ENCODE results near the gene IGF2BP3.

IGF2BP3 gene

DNA sequence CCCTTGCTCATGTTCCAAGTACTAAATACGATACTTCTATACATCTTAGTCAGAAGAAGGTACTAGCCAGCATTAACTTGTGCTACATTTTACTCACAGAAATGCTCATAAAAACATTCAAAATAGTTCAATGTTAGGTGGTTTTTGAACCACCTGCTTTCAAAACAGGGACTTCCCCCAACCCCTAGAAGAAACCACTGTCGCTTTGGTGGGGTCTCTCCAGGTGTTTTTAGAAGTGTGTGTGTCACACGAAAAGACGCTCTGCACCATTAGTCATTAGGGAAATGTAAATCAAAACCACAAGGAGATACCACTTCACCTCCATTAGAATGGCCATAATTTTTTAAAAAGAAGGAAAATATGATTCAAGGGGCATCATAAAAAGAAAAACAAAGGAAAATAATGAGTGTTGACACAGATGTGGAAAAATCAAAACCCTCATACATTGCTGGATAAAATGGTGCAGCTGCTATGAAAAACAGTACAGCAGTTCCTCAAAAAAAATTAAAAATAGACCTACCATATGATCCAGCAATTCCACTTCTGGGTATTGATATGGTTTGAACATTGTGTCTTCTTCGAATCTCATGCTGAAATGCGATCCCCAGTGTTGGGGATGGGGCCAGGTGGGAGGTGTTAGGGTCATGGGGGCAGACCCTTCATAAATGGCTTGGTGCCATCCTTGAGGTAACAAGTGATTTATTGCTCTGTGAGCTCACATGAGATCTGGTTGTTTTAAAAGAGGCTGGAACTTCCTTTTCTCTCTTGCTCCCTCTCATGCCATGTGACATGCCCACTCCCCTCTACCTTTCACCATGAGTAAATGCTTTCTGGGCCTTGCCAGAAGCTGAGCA, 96.9 kb downstream of the IGF2BP3 start:
- DNase-seq (ENCODE audit: low spot score) = no peak

DNA sequence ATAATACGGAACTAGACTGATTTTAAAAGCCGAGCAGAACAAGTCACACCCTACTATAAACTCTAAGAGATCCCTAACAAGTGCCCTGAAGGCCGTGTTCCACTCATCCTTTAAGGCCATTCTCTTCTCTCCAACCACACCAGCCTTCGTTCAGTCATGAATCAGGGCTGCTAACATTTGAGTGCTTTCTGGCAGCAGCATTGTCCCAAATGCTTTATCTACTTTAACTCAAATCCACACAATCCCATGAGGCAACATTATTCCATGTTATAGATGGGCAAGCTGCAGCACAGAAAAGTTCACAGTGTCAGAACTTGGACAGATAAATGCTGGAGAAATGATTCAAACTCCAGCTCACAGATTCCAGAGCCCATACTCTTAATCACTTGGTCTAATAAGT, 97.7 kb downstream of the IGF2BP3 start:
- no peak for DNase-seq (ENCODE audit: low spot score)

DNA sequence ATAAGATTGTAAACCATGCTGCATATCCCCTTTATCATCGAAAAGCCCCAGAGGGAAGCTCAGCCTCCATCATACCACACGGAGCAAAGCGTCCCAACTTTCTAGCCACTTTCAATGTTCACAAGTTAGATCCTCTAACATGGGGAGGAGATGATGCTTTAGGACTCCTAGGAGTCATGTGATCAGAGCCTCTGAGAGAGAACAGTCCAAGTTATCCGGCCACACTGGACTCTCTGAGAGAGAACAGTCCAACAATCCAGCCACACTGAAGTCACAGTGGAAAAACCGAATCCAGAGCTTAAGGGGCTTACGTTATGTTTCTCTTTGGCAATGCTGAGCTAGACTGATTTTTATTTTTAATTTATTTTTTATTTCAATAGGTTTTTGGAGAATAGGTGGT, 98.6 kb downstream of the IGF2BP3 start:
- no peak for DNase-seq (ENCODE audit: low spot score)

DNA sequence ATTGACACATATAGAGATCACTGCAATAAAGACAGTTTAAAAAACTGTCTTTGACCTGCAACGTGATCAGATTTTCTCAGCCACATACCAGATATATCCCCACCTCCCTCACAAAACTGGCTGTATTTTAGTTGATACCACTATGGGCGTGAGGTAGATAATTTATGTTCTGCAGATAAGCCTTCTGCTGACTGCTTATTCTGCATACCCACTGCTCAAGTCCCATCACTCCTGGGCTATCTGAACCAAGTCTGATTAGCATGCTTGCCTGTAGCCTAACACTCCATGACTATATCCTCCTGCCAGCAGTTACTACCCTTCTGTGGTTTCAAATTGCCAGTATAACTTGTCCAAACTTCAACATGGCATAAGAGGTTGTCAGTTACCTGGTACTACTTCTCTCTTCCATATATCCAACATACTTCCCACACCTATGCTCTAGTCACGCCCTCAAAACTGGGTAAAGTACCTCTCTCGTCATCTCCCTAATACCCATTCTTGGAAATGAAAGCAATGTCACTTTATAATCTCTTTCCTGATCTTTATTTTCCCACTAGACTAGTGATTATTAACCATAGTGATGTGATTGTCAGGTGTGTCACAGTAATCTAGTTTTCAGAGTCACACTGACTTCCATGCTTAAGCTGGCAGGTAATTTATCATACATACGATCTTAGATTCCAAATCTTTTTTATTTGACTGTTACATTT, 100.4 kb downstream of the IGF2BP3 start:
- no peak for DNase-seq (ENCODE audit: low spot score)

DNA sequence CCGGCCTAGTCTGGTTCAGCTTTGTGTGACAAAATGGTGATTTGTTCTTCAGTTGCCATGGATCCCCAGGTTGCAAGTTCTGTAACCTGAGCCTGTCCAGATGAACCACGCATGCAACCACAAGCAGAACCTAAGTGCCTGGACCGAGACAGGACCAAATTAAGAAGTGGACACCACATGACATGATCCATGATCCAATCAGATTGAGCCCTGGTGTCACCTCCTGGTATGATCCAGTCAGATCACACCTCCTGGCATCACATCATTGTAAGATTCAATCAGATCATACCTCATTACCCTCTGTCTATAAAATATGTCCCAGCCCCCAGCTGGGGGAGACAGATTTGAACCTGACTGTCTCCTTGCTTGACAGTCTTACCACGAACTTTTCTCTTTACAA, 101.2 kb downstream of the IGF2BP3 start:
- DNase-seq (ENCODE audit: low spot score) = no peak

DNA sequence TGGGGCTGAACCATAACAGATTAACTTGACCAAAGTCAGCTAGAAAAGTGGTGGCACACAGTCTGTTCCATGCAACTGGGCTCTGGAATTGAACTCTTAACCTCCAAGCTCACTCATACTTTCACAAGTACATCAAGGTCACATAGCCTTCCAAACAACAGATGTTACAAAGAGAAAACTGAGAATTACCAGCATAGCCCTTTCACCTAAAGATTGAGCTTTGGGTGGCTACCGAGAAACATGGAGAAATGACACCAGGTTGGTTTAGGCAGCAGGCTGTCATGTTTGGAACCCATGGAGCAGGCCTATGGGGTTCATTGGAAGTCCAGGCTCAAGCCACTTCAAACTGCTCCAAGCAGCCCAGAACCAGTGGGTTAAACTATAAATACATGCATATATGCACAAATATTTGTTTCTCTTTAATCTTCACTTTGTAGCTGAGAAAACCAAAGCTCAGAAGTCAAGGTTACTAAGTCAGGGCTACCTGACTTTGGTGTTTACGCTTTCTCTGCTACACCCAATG, 112.1 kb downstream of the IGF2BP3 start:
- no peak for DNase-seq (ENCODE audit: low spot score)

DNA sequence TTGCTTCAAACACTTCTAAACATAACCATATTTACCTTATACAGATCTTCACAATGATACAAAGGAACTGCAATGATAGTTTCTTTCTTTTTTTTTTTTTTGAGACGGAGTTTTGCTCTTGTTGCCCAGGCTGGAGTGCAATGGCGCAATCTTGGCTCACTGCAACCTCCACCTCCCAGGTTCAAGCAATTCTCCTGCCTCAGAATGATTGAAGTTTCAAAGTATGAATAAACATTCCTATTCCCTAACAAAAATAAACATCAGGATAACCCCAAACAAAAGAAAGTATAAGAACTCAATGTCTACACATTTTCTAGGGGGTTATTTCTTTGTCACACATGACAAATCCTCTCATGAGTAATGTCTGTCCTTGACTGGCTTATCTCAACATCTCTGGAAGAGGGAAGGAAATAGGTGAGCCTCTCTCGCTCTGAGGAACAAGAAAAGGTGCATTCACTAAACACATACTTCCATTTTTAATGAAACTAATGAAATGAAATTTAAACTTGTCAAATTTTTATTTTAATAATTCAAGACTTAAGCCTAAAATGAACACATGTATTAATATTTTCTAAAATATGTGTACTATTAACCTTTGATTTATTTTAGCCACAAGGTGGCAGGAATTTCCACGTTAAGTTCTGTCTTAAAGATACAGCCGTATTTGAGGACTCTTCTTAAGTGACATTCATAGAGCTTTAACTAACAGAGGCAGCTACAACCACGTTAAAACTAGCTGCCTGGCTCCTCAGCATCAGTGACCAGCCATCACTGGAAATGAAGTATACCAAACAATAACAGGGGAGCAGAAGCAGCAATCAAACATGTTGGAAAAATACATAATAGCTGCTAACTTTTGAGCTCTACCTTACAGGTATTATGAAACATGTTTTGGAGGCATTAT, 112.8 kb downstream of the IGF2BP3 start:
- DNase-seq (ENCODE audit: low spot score) = no peak

DNA sequence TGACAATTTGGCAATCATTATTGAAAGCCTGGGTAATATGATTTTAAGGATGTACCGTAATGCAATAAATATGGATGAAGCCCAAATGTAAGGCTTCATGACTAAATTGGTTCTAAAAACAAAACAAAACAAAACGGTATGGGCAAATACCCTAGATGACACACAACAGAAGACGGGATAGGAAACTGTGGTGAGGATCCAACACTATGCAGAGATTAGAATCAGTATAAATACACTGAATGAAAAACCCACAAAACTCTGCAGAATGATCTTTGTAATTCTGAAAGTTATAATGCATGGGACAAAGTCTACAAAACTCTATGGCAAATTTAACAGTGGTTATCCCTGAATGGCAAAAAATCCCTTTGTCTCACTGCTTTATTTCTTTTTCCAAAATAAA, 113.6 kb downstream of the IGF2BP3 start:
- no peak for DNase-seq (ENCODE audit: low spot score)

DNA sequence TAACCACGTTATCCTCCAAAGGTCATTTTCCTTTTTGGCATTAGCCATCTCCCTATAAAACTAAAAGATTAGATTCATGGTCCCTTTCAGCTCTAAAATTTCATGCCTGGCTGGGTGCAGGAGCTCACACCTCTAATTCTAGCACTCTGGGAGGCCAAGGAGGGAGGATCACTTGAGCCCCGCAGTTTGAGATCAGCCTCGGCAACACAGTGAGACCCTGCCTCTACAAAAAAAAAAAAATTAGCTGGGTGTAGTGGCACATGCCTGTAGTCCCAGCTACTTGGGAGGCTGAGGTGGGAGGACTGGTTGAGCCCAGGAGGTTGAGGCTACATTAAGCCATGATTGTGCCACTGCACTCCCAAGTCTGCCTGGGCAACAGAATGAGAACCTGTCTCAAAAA, 114.1 kb downstream of the IGF2BP3 start:
- no peak for DNase-seq (ENCODE audit: low spot score)

DNA sequence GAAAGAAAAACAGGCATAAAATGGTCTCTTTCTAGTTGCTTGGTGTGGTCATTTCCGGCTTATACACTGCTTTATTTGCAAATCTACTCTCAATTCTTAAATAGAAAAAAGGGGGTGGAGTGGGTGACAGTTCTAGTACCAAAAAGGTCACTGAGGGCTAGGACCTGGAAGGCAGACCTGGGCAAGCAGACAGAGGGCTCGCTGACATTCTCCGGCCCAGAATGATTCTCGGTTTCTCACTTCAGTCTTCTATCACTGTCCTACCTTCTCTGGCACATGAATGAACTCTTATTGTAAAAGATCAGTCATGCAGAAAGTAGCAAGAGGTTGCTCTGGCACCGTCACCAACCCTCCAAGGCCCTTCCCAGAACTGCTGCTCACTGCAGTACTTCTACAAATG, 117.1 kb downstream of the IGF2BP3 start:
- DNase-seq (ENCODE audit: low spot score) = no peak

DNA sequence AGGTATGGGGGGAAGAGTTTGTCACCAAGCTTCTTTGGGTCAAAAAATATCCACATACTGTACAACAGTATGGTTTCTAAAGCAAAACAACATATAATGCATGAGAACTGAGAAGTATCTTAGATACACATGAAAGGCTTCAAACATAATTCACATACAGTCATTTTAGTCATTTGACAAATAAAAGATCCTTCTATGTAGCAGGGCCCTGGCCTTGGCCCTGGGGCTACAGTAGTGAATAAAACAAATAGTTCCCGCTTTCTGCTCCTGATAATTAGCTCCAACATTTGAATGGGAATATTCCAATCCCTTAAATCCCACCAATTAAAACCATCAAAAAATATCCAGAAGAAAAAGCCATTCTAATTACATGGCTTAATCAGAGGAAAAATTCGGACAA, 119.8 kb downstream of the IGF2BP3 start:
- DNase-seq (ENCODE audit: low spot score) = no peak

DNA sequence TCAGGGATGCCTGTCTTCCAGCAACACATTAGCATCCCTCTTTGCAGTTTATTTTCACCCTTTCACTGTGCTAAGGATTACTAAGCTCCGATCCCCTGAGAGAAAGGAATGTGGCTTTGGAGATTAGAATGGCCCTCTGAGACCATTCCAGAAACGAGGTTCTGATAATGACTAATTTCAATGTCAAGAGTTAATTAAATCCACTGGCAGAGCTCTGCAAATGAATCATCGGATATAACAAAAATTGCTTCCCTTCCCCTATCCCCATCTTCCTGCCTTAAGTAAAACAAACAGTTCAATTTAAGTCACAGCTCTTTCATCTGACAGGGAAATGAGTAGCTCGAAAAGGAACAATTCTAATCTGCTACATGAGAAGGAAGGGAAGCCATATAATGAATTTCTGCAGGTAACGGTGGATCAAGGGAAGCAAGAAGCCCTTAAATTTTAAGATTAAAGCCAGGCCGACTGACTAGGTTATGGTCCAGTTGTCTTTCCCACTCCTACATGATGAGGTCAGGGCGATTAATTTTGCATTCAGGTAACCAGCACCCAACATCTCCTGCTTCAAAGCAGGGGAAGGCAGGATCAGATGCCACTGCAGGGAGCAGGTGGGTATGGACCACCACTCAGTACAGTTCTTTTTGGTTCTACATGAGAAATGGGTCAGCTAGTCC, 120.7 kb downstream of the IGF2BP3 start:
- DNase-seq (ENCODE audit: low spot score) = no peak

DNA sequence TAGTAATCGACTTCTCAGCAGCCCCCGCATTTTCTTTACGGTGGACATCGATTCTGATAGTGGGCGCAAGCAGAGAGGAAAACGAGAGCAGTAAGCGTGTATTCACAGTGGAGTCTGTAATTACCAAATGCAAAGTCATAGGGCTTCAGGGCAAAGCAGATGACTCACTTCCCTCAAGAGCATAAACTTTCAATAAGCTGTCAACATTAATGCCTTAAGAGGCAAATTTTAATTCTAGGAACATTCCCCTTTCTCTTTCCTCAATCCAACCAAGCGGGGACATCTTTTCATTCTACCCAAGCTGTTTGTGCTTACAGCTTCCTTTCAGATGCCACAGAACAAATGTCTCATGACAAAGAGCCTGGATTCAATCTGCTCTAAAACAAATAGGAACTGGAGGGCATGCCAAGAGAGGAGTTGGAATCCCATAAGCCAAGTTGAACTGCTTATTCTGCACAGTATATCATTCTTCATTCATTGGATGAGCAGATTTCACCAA, 122.6 kb downstream of the IGF2BP3 start:
- no peak for DNase-seq (ENCODE audit: low spot score)

DNA sequence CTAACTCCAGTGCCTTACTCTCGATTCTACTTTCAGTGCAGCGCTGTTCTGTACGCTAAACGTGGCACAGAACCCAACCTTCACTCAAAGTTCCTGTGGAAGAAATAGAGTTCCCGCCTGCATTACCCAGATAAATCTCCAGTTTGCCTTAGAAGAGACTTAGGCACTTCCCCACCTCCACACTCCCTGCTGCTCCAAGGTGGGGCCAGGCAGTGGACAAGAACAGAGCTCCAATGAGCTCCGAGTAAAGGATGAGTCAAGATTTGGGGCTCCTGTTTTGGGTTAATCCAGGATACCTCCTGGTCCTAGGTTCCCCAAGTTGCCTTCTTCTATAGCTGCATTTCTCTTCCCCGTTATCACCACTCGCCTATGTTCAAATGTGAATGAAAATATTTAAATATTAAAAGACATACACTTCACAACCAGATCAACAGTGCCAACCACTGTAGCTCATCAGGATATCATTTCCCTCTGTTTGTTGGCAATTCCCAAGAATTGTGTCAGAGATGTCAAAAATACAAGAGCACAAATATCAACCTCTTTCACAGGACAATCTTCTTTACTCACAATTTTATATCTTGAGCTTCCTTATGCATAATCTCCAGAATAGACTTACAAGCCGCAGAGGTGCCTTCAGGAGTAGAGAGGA, 123.1 kb downstream of the IGF2BP3 start:
- DNase-seq (ENCODE audit: low spot score) = no peak

DNA sequence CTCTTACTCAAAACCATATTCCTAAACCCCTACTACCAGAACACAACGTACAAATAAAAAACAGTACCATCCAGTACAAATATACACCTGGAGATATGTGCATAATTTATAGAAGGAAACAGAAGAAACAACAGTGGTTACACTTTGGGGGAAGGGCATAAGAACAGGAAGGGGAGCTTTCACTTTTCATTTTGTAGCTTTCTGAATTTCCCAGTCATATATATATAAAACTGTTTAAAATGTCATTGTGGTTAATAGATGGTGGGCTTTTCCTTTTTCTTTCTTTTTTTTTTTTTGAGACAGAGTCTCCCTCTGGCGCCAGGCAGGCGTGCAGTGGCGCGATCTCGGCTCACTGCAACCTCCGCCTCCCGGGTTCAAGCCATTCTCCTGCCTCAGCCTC, 124.0 kb downstream of the IGF2BP3 start:
- DNase-seq (ENCODE audit: low spot score) = no peak

DNA sequence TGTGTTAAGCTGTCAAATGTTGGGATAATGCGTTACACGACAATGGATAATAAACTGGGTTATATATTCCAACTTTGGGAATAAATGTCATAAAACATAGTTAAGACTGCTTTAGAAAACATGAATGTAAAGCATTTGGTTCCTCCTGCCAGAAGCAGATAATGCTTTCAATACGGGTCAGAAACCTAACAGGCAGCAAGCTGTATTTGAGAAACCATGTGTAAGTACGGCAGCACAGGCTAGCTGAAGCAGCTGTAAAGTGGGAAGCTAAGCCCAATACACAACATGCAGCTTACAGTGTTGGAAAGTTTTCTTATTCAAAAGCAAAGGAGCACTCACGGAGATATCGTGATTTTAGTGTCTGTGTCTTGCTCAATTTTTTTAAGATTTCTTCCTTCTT, 124.7 kb downstream of the IGF2BP3 start:
- DNase-seq (ENCODE audit: low spot score) = no peak

DNA sequence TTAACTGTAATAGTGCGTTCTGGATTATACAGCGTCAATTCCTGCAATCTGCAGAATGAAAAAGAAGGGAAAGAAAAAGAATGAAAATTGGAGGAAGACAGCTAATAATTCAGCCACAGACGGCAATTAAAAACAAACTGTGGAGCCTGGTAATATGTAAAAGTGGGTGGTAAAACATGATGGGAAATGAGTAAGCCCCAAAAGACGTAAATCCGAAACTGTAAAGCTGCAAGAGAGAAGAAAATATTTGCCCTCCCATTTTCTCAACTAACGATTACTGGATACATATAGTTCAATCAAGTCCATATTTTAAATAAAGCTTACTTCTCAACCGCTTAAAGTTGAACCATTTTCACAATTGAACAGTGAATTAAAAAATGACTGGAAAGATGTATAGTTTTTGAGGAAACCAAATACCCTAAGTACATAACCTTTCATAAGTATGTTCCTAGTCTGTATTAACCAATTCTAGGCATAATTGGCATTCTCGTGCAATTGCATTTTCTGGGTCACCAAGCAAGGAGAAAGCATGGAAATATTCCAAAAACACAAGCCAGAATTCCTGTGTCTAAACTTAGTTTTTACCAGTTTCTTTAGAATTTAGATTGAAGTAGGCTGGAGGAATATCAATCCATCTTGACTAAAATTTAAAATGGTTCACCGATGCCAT, 126.3 kb downstream of the IGF2BP3 start:
- DNase-seq (ENCODE audit: low spot score) = no peak

DNA sequence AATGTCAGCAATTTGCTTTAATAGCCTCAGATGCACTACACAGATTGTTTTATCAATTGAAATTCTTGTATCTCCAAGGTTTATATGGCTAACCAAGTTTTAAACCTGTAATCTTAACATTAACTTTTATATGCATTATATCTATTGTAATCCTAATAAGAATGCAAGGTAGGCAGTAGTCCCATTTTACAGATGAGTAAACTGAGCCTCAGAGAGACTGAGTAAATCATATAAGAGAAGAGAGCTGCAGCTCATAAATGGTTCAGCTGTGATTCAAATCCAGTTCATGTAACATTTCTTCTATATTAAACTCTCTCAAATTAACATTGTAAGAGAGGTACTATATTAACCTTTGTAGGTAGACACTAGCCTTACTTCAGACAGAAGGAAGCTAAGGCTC, 127.2 kb downstream of the IGF2BP3 start:
- no peak for DNase-seq (ENCODE audit: low spot score)

DNA sequence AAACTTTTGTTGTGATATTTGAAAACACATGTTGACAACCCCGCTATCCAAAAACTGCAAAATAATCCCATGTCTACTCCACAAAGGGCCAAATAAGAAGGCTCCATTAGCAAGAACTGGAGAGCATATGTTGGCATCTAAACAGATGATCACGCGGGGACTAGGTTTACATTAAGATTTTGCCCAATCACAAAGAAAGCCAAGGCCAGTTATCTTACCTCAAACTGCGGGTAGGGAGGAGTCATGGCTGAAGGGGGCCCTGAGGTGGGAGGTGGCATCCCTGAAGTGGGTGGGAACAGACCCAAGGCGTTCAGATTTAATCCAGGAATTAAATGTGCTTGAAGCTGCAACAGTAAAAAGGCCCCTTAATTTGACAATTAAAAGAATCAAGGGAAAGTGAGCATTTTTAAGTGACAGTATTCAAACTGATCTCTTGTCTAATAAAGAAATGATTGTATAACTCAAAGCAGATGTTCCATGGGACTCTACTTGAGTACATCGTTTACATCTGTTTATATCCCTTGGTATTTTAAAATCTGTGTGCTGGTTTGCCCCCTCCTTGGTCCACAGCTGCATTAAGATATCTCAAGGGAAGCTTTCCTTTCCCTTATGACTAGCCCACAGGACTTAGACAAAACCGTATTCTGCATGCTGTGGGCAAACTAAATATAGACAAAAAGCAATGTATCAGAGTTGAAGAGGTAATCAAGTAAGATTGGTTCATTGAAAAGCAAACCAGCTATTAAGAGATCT, 128.3 kb downstream of the IGF2BP3 start:
- DNase-seq (ENCODE audit: low spot score) = no peak

DNA sequence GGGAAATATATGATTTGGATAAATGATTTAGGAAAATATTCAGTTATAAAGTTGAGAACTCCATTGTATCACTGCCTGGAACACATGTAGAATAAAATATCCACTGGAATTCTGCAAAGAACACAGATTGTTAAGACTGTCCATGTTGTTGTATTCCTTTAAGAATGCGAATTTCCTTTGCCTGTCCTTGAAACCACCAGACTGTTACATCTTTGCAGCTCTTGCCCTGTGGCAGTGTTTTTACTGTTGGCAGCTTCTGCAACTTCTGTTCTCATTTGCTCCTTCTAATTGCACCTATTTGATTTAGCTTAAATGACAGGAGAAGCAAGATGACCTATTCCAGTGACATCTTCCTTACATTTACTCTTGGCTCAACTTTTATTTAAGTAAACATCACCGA, 131.4 kb downstream of the IGF2BP3 start:
- DNase-seq (ENCODE audit: low spot score) = no peak
